OCI-LY3 (cell line): Measurements from ENCODE around the gene GNPDA1.

Experiments
- H2AFZ ChIP-seq: fragments of 200-600, 300-600 bp; shearing (Covaris generic); 2 replicates; pipeline ENCODE4 v1.6.0; 2014; ENCODE audit warnings: antibody characterized with exemption, low read depth, low read length
- H3K27ac ChIP-seq: fragments of 200-600, 300-600 bp; sonication (generic); 2 replicates; pipeline ENCODE4 v1.5.1; 2014; ENCODE audit warnings: mild to moderate bottlenecking, low read length, moderate library complexity, mixed read lengths
- H3K27me3 ChIP-seq: fragments of 200-600, 300-600 bp; sonication (generic); 2 replicates; pipeline ENCODE4 v1.6.1; 2014; ENCODE audit warnings: low read depth, low read length, mixed read lengths
- H3K36me3 ChIP-seq: fragments of 200-600, 300-600 bp; sonication (generic); replicated peaks from 2 replicates; pipeline ENCODE3; 2014; ENCODE audit warnings: low read depth, low read length, mixed read lengths
- H3K4me1 ChIP-seq: fragments of 300-600, 200-600 bp; sonication (generic); 2 replicates; pipeline ENCODE4 v1.6.1; 2014; ENCODE audit warnings: low read length, mixed read lengths
- H3K4me2 ChIP-seq: fragments of 200-600, 300-600 bp; sonication (generic); 2 replicates; pipeline ENCODE4 v1.6.1; 2014; ENCODE audit warnings: low read length, mixed read lengths
- H3K4me3 ChIP-seq: fragments of 300-600, 200-600 bp; sonication (generic); 2 replicates; pipeline ENCODE4 v1.5.1; 2014; ENCODE audit warnings: antibody characterized with exemption, mild to moderate bottlenecking, low read length, moderate library complexity
- H3K79me2 ChIP-seq: fragments of 300-600, 200-600 bp; shearing (Covaris generic); 2 replicates; pipeline ENCODE4 v1.6.1; 2014; ENCODE audit warnings: mild to moderate bottlenecking, low read length, mixed read lengths
- H3K9ac ChIP-seq: fragments of 300-600, 200-600 bp; shearing (Covaris generic); 2 replicates; pipeline ENCODE4 v1.6.0; 2014; ENCODE audit warnings: mild to moderate bottlenecking, low read length, moderate library complexity
- H3K9me3 ChIP-seq: fragments of 200-600, 300-600 bp; shearing (Covaris generic); 2 replicates; pipeline ENCODE4 v1.6.1; 2014; ENCODE audit warnings: low read length, mixed read lengths; ENCODE audit not compliant: insufficient read depth
- H4K20me1 ChIP-seq: fragments of 200-600, 300-600 bp; sonication (generic); 2 replicates; pipeline ENCODE4 v1.6.1; 2016; ENCODE audit warnings: low read length, mixed read lengths; ENCODE audit not compliant: insufficient read depth
- EZH2phosphoT487 ChIP-seq: fragments of 200-600 bp; shearing (Covaris generic); IDR thresholded peaks from 2 replicates; pipeline ENCODE4 v1.6.1; 2018; ENCODE audit warnings: antibody characterized with exemption, mixed run types, low read depth
- TF ChIP-seq, protein P1 (sequence below): fragments of 200-600, 300-600 bp; sonication (generic); IDR thresholded peaks from 2 replicates; pipeline ENCODE4 v1.5.1; 2014; ENCODE audit warnings: antibody characterized with exemption, low read length, low read depth

GNPDA1 gene

DNA sequence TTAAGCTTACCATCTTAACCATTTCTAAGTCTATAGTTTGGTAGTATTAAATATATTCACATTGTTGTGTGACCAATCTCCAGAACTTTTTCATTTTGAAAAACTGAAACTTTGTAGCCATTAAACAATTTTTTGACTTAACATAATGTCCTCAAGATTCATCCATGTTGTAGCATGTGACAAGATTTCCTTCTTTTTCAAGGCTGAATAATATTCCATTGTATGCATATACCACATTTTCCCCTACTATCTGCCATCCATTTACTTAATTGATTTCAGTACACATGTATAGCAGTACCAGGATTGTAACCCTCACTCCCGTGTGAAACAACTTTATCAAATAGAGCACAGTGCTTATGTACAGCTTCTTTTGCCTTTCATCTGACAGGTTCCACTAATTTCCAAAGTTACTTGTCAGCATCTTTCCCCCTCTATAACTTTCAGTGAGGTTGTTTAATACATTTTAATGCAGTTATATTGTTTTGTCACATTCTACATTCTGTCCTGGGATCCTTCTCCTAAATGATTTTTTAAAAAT lies 7.4 kb upstream of the GNPDA1 start:
- no peak overlapping the region for H2AFZ ChIP-seq
- no peaks in the 10 kb centered on the region for H3K27me3 ChIP-seq
- no peaks in the 10 kb centered on the region for H3K79me2 ChIP-seq
- no peak overlapping the region for H3K27ac ChIP-seq
- H4K20me1 ChIP-seq: no peaks in the 10 kb centered on the region
- peaks cover 22% of the 10 kb centered on the region for H3K4me1 ChIP-seq
- no peak for TF ChIP-seq EZH2phosphoT487
- TF ChIP-seq, protein P1, sequence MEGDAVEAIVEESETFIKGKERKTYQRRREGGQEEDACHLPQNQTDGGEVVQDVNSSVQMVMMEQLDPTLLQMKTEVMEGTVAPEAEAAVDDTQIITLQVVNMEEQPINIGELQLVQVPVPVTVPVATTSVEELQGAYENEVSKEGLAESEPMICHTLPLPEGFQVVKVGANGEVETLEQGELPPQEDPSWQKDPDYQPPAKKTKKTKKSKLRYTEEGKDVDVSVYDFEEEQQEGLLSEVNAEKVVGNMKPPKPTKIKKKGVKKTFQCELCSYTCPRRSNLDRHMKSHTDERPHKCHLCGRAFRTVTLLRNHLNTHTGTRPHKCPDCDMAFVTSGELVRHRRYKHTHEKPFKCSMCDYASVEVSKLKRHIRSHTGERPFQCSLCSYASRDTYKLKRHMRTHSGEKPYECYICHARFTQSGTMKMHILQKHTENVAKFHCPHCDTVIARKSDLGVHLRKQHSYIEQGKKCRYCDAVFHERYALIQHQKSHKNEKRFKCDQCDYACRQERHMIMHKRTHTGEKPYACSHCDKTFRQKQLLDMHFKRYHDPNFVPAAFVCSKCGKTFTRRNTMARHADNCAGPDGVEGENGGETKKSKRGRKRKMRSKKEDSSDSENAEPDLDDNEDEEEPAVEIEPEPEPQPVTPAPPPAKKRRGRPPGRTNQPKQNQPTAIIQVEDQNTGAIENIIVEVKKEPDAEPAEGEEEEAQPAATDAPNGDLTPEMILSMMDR: no peak
- no peaks in the 10 kb centered on the region for H3K9me3 ChIP-seq
- no peak overlapping the region for H3K9ac ChIP-seq
- H3K36me3 ChIP-seq: no peaks in the 10 kb centered on the region
- no peak overlapping the region for H3K4me3 ChIP-seq
- H3K4me2 ChIP-seq: no peak overlapping the region

DNA sequence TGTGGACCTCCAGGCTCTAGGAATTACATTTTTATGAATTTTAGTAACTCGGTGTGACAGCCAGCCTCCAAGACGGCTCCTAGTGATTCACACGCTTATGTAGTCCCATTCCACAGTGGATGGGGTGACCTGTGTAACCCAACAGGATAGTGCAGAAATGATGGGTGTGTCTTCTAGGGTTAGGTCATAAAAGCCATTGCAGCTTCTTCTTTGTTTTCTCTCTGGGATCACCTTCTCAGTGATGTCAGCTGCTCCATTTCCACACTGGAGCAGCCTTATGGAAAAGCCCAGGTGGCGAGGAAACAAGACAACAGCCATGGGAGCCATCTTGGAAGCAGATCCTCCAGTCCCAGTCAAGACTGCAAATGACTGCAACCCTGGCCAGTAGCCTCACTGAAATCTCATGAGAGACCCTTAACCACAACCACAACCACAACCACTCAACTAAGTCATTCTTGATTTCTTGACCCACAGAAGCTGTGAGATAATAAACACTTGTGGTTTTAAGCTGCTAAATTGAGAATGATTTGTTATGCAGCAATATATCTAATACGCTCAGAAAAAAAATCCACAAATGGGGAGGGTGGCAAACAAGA lies 5.1 kb upstream of the GNPDA1 start:
- Histone ChIP-seq H3K4me2 (no peak overlapping the region), H4K20me1 (no peaks in the 10 kb centered on the region), H3K9ac (no peak overlapping the region)

DNA sequence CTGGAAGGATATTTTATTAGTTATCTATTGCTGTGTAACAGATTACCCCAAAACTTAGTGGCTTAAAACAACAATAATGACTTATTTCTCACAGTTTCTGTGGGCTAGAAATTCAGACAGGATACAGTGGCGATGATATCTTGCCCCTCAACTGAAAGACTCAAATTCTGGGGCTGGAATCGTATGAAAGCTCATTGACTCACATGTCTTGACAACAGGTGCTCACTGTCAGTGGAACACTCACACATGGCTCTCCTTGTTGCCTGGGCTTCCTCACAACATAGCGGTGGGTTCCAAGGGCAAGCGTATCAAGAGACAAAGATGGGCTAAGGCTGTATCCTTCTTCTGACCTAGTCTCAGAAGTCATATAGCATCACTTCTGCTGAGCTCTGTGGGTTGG lies 3.7 kb upstream of the GNPDA1 start:
- H2AFZ ChIP-seq: no peak overlapping the region
- no peak overlapping the region for H3K9ac ChIP-seq
- TF ChIP-seq, protein P1: no peak
- no peak for TF ChIP-seq EZH2phosphoT487
- H3K27me3 ChIP-seq: no peaks in the 10 kb centered on the region
- H3K4me3 ChIP-seq: no peak overlapping the region
- H3K79me2 ChIP-seq: peaks cover 2% of the 10 kb centered on the region; the same call in 1 of the 2 replicates
- no peaks in the 10 kb centered on the region for H4K20me1 ChIP-seq
- peak overlapping the region; percentile 54 for H3K4me2 ChIP-seq
- no peak overlapping the region for H3K27ac ChIP-seq
- H3K4me1 ChIP-seq: peaks cover 30% of the 10 kb centered on the region
- H3K9me3 ChIP-seq: no peaks in the 10 kb centered on the region
- H3K36me3 ChIP-seq: no peaks in the 10 kb centered on the region

More for the DNA sequence above, 5.1 kb upstream of the GNPDA1 start:
- H2AFZ ChIP-seq: no peak overlapping the region
- H3K36me3 ChIP-seq: no peaks in the 10 kb centered on the region
- peaks cover 27% of the 10 kb centered on the region for H3K4me1 ChIP-seq
- no peak overlapping the region for H3K4me3 ChIP-seq
- no peaks in the 10 kb centered on the region for H3K27me3 ChIP-seq
- no peaks in the 10 kb centered on the region for H3K79me2 ChIP-seq
- H3K27ac ChIP-seq: no peak overlapping the region
- H3K9me3 ChIP-seq: no peaks in the 10 kb centered on the region
- no peak for TF ChIP-seq EZH2phosphoT487
- TF ChIP-seq, protein P1: no peak

DNA sequence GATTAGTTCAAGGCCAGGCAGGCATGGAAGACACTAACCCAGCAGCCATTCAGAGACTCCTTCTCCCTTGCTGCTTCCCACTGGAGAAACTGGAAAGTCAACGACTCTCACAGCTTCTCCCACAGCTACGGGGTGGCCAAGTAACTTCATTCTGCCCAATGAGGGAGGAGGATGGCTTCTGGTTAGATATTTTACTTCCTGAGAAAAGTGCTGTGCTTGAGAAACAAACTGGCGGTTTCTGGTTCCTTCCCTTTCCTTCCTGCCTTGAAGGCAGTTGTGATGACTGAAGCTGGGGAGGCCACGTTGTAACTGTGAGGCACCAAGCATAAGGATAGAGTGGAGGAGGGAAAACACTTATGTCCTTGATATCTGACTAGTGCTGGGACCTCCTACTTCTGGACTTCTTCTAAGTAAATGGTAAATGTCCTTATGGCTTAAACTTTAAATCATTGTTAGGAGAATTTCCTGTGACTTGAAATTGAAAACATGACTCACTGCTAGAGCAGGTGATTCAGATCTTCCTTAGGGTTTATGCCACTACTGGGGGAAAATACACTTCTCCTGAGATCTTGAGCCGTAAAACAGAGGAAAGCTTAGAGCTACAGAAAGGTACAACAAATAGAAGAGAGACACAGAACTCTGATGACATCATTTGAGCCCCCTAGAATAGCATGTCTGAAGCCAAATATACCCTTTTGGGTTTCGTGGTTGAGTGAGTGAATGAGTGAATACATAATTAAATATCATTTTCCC lies 3.1 kb upstream of the GNPDA1 start:
- no peaks in the 10 kb centered on the region for H4K20me1 ChIP-seq
- no peak overlapping the region for H3K9ac ChIP-seq
- no peaks in the 10 kb centered on the region for H3K36me3 ChIP-seq
- peaks cover 2% of the 10 kb centered on the region; the same call in 1 of the 2 replicates for H3K79me2 ChIP-seq
- H3K4me1 ChIP-seq: peaks cover 30% of the 10 kb centered on the region
- H3K27ac ChIP-seq: no peak overlapping the region
- no peak overlapping the region for H3K4me3 ChIP-seq
- H2AFZ ChIP-seq: peak overlapping the region; percentile 55; the same call in 1 of the 2 replicates
- H3K4me2 ChIP-seq: peak overlapping the region; percentile 54
- TF ChIP-seq, protein P1: no peak
- TF ChIP-seq EZH2phosphoT487: no peak
- H3K9me3 ChIP-seq: no peaks in the 10 kb centered on the region
- H3K27me3 ChIP-seq: no peaks in the 10 kb centered on the region
